Calu3 (cell line): ENCODE measurements around the gene MAP1S. TPM values are rescaled to one million over a fixed set of nuclear protein-coding genes. Genes with fewer than 3 reads are reported as not detected.

Source experiments
- BruUV-seq: library from RNA; stranded (reverse); fragments of 400-500 nt; replicated peaks from 2 replicates; lab custom pipeline; 2021; lab: Mats Ljungman, UMichigan
- CTCF ChIA-PET: fragments of 300-600 bp; sonication (Branson Sonifier 250); formaldehyde crosslinking; loops from one replicate; lab custom pipeline; 2022; ENCODE audit warnings: antibody characterized with exemption; lab: Charles Lee
- DNase-seq: peaks from one replicate; pipeline ENCODE4 v3.0.0; 2022
- H3K27ac Mint-ChIP-seq: one replicate; pipeline ENCODE4 v1.8.0; 2022; ENCODE audit warnings: mixed read lengths; ENCODE audit not compliant: unreplicated experiment
- H3K27me3 Mint-ChIP-seq: one replicate; pipeline ENCODE4 v1.8.0; 2022; ENCODE audit warnings: mixed read lengths; ENCODE audit not compliant: unreplicated experiment
- H3K36me3 Mint-ChIP-seq: one replicate; pipeline ENCODE4 v1.8.0; 2022; ENCODE audit warnings: mild to moderate bottlenecking, moderate library complexity, mixed read lengths; ENCODE audit not compliant: insufficient read depth, unreplicated experiment
- H3K4me1 Mint-ChIP-seq: one replicate; pipeline ENCODE4 v1.8.0; 2022; ENCODE audit warnings: mild to moderate bottlenecking, low read depth, mixed read lengths; ENCODE audit not compliant: unreplicated experiment
- H3K4me3 Mint-ChIP-seq: one replicate; pipeline ENCODE4 v1.8.0; 2022; ENCODE audit warnings: mild to moderate bottlenecking, low read depth, moderate library complexity, mixed read lengths; ENCODE audit not compliant: unreplicated experiment
- H3K9me3 Mint-ChIP-seq: one replicate; pipeline ENCODE4 v1.8.0; 2022; ENCODE audit warnings: low read depth, mixed read lengths; ENCODE audit not compliant: unreplicated experiment
- CTCF ChIP-seq: fragments of 200-600 bp; IDR thresholded peaks from one replicate; pipeline ENCODE4 v1.8.0; 2022; ENCODE audit warnings: antibody characterized with exemption; ENCODE audit not compliant: unreplicated experiment
- intact Hi-C: fragments of 100-400 bp; cut with micrococcal nuclease; formaldehyde crosslinking; loops from one replicate; pipeline ENCODE4 v1.10.0; 2022; ENCODE audit not compliant: unreplicated experiment
- total RNA-seq: library from RNA; stranded (reverse); gene quantifications from 2 replicates; pipeline ENCODE4 v1.2.3, GENCODE V29; 2022

Gene MAP1S
- total RNA-seq, 1 experiment from 2014 or later = 57.1 TPM

GRCh38 chr19:17676295-17676694 lies 43.0 kb upstream of the MAP1S start:
- BruUV-seq = no TSS peak
- CTCF ChIA-PET = no interaction called here
- Mint-ChIP-seq H3K36me3 (peaks cover 3% of the 10 kb centered on the region), H3K27me3 (peaks cover 67% of the 10 kb centered on the region), H3K9me3 (no peaks in the 10 kb centered on the region), H3K27ac (no peak overlapping the region), H3K4me1 (peaks cover 8% of the 10 kb centered on the region), H3K4me3 (no peak overlapping the region)
- intact Hi-C loops = no loop called here
- no peak for DNase-seq
- no peak for TF ChIP-seq CTCF

- intact Hi-C loops = no loop called here
- no peak overlapping the region for H3K4me3 Mint-ChIP-seq
- H3K4me1 Mint-ChIP-seq = peaks cover 8% of the 10 kb centered on the region
- H3K9me3 Mint-ChIP-seq = no peaks in the 10 kb centered on the region
- DNase-seq = no peak
- TF ChIP-seq CTCF = no peak
- H3K27ac Mint-ChIP-seq = no peak overlapping the region
- H3K36me3 Mint-ChIP-seq = peaks cover 3% of the 10 kb centered on the region
- peaks cover 69% of the 10 kb centered on the region for H3K27me3 Mint-ChIP-seq
- CTCF ChIA-PET = no interaction called here
- no TSS peak for BruUV-seq
These were observed 42.3 kb upstream of the MAP1S start for GRCh38 chr19:17677002-17677401.

GRCh38 chr19:17678836-17679235 lies 40.4 kb upstream of the MAP1S start:
- CTCF ChIA-PET = no interaction called here
- Mint-ChIP-seq H3K4me1 (peaks cover 8% of the 10 kb centered on the region), H3K9me3 (no peaks in the 10 kb centered on the region), H3K4me3 (no peak overlapping the region), H3K27me3 (peaks cover 81% of the 10 kb centered on the region), H3K36me3 (peaks cover 3% of the 10 kb centered on the region), H3K27ac (peak overlapping the region; percentile 11)
- BruUV-seq = no TSS peak
- no peak for TF ChIP-seq CTCF
- DNase-seq = no peak
- intact Hi-C loops = no loop called here

DNA sequence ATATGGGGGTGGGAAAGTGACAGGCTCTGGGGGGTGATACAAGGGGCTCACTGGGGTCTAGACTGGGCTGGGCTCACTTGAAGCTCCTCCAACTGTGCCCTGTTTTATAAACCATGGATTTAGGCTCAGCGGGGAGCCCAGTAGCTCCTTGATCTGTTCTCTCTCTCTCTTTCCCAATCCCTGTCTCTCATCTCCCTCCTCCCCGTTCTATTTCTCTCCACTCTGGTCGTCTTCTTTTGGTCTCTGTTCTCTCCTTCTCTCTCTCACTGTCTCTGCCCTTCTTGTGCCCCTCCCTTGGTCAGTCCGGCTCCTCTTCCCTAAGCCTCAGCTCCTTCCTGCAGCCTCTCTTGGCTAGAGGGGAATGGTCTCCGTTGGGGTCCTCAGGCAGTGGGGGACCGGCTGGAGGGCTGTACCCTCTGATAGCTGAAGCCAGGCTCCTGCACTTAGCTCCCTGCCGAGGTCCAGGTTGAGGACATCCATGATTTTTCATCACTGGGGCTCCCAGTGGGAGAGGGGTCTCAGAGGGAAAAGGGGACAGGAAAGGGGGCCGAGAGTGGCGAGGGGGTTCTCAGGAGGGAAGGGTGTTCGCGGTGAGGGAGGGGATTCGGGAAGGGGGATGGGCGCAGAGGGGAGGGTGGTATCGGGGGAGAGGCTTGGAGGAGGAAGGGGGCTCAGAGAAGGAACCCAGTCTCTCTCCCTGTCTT lies 39.6 kb upstream of the MAP1S start:
- no peak for TF ChIP-seq CTCF

More for the DNA sequence above, 39.6 kb upstream of the MAP1S start:
- H3K27ac Mint-ChIP-seq = peak overlapping the region; percentile 5
- CTCF ChIA-PET = interaction anchor here (0.5 kb wide), 1 partner anchor 43 kb away, joined by 4 read pairs; no protein-coding TSS in a partner anchor
- intact Hi-C loops = no loop called here
- peaks cover 3% of the 10 kb centered on the region for H3K36me3 Mint-ChIP-seq
- H3K4me1 Mint-ChIP-seq = peaks cover 8% of the 10 kb centered on the region
- no peak for DNase-seq
- H3K27me3 Mint-ChIP-seq = peaks cover 81% of the 10 kb centered on the region
- BruUV-seq = TSS peak; percentile 81
- no peaks in the 10 kb centered on the region for H3K9me3 Mint-ChIP-seq
- peak overlapping the region; percentile 36 for H3K4me3 Mint-ChIP-seq
